ENCODE data around the gene LSM14A.
A peak's percentile ranks its signal among the peaks of the same experiment; 100 is the strongest.
"Not testable (repeated sequence)": the region's sequence is repeated elsewhere in the genome, so short reads cannot be mapped to it uniquely, and the experiment has no call there.

LSM14A gene

DNA sequence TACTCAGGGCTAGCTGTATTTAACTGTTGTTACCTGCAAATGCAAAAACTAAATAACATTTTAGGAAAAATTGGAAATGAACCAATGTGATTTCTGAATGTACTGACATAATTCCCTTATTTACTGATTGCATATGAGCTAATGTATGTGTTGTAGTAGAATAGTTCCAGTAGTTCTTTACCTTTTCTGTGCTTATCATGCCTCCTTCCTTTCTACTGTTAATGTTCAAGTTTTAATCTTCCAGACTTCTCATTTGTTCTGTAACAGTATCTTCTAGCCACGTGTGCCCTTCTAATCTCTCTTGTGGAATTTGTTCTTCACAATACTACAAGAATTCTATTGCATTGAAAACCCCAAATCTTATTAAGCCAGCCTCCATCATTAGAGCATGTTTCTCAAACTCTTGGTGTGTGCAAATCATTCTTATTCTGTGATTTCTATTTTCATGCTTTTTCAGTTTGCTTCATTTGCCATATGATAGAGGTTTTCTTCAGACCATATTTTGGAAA lies 17.7 kb downstream of the LSM14A start:
- no peak for DNase-seq (ENCODE audit: low read depth)

- no peak for DNase-seq (ENCODE audit: low read depth)
Observed at GRCh38 chr19:34191355-34191962, 19.2 kb downstream of the LSM14A start.

- DNase-seq (ENCODE audit: low read depth) = no peak
Observed at GRCh38 chr19:34193439-34193838, 21.1 kb downstream of the LSM14A start.

DNA sequence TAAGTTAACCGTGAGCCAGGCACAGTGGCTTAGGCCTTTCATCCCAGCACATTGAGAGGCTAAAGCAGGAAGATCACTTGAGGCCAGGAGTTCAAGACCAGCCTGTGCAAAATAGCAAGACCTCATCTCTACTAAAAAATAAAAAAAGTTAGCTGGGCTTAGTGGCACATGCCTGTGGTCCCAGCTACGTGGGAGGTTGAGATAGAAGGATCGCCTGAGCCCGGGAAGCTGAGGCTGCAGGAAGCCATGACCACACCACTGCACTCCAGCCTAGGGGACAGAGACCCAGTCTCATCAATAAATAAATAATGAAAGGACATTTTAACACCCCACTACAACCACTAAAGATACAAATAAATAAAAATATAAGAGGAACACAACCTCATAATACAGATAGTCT lies 21.6 kb downstream of the LSM14A start:
- no peak for DNase-seq (ENCODE audit: low read depth)

GRCh38 chr19:34201133-34201532 lies 28.8 kb downstream of the LSM14A start:
- DNase-seq (ENCODE audit: low read depth) = no peak

DNA sequence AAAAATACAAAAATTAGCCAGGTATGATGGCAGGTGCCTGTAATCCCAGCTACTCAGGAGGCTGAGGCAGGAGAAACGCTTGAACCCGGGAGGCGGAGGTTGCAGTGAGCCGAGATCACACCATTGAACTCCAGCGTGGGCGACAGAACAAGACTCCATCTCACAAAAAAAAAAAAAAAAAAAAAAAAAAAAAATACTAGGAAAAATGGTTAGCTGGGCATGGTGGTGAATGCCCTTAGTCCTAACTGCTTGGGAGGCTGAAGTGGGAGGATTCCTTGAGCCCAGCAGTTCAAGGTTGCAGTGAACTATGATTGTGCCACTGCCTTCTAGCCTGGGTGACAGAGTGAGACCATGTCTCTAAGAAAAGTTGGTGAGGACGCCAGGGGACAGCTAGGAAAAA lies 33.0 kb downstream of the LSM14A start:
- DNase-seq (ENCODE audit: low read depth) = not testable (repeated sequence)

DNA sequence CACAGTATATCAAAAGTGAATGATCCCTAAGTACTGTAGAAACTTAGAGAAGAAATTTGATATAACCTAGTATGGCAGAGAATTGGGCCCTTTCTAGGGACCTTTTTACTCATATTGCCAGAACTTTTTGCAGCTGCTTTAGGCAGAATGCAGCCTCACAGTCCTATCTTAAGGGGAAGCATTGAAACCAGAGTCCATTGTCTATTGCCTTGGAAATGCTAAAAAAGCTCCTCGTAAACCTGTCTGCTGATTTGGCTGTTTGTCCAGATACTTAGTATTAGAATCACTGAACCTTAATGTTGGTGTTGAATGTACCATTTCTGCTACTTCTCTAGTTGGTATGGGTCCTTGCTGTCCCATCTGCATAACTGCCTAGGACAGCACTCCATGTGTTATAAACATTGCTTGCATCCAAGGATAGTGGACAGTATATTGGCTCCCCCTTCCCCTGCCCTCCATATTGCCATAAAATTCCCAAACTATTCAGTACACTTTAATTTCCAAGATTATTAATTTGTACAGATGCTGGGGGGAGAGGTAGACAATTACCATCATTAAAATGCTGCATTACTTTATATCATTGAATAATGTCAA lies 36.1 kb downstream of the LSM14A start:
- DNase-seq (ENCODE audit: low read depth) = no peak

- DNase-seq (ENCODE audit: low read depth) = no peak
Observed at GRCh38 chr19:34209726-34210125, 37.4 kb downstream of the LSM14A start.

DNA sequence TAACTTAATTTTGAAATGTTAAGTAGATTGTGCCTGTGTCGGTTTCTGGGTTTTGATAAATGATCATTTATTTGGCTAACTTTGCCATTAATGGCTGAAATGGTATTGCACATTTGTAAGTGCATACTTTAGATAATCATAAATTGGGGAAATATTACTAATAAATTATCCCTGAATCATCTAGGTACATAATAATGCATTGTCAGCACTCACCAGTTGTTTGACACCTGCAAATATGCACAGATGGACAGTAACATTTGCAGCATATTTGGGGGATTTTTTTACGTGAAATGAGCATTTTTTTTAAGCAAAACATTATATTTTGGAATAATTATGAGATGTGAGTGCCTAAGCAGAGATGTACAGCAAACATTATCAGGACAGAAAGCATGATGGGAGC lies 41.0 kb downstream of the LSM14A start:
- DNase-seq (ENCODE audit: low read depth) = no peak

DNA sequence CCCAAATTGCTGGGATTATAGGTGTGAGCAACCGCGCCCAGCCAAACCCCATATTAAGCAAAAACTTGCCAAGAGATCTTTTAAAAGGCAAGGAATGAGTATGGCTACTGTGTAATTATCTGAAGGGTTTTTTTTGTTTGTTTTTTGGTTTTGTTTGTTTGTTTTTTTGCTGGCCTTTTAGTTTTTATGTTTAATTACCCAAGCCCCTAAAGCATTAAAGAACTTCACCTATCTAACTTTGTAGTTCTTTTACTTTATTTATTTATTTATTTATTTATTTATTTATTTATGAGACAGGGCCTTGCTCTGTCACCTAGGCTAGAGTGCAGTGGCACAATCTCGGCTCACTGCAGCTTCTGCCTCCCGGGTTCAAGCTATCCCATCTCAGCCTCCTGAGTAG lies 41.7 kb downstream of the LSM14A start:
- no peak for DNase-seq (ENCODE audit: low read depth)

DNA sequence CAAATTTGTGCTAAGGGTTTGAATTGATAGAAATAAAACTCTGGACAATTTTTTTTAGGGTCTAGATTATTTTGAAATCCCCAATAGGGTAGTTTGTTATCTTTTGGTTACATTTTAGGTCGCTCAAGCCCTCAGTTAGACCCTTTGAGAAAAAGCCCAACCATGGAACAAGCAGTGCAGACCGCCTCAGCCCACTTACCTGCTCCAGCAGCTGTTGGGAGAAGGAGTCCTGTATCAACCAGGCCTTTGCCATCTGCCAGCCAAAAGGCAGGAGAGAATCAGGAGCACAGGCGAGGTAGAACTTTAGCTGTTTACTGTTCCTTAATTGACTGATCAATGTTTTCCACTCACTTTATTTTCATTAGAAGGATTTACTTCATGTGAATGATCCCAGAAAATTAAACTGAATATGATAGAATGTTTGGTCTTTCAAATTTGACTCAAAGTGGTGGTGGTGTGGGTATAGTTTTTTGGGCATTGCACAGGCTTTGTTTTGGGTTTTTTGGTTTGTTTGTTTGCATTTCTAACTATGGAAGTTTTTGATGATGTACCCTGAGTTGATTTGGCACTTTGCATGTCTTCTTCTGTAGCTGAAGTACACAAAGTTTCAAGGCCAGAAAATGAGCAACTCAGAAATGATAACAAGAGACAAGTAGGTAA lies 42.8 kb downstream of the LSM14A start:
- DNase-seq (ENCODE audit: low read depth) = no peak

DNA sequence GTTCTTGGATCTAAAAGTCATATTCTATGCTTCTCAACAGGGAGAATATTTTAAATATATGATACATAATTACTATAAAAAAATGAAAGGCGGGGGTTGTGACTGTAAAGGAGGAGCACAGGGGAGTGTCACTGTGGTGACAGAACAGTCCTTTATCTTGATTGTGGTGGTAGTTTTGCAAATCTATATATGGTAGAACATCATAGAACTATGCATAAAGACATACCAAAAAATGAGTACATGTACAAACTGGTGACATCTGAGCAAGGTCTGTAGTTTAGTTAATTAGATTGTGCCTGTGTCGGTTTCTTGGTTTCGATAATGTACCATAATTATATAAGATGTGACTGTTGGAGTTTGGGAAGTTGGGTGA lies 43.3 kb downstream of the LSM14A start:
- DNase-seq (ENCODE audit: low read depth) = no peak

DNA sequence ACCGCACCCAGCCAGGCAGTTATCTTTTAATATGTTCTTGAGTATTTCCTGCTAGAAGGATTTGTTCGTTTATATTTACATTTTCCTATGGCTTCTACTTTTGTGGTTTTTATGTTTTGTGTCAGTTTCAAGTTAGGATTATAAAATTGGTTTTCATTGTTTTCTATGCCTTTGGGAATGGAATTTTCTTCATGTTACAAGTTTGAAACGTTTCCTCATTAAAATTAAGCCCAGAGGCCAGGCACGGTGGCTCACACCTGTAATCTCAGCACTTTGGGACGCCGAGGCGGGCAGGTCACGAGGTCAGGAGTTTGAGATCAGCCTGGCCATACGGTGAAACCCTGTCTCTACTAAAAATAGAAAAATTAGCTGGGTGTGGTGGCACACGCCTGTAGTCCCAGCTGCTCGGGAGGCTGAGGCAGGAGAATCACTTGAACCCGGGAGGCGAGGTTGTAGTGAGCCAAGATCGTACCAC lies 44.5 kb downstream of the LSM14A start:
- not testable (repeated sequence) for DNase-seq (ENCODE audit: low read depth)

- DNase-seq (ENCODE audit: low read depth) = peak; percentile 96
Observed at GRCh38 chr19:34217952-34218817, 45.9 kb downstream of the LSM14A start.

DNA sequence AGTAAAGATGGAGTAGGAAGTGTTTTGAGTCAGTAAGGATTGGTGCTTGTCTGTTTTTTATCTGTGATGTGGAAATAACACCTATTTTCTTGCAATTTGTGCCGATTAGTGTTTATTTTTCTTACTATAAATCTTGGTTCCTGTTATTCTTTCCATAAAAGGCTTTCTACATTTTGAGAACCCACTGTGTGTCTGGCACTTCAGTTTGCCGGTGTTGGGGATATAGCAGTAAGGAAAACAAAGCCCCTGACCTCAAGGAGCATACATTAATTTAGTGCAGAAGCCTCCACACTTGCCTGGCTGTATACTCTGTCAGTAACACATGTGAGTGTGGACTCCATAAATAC lies 46.5 kb downstream of the LSM14A start:
- DNase-seq (ENCODE audit: low read depth) = no peak

DNA sequence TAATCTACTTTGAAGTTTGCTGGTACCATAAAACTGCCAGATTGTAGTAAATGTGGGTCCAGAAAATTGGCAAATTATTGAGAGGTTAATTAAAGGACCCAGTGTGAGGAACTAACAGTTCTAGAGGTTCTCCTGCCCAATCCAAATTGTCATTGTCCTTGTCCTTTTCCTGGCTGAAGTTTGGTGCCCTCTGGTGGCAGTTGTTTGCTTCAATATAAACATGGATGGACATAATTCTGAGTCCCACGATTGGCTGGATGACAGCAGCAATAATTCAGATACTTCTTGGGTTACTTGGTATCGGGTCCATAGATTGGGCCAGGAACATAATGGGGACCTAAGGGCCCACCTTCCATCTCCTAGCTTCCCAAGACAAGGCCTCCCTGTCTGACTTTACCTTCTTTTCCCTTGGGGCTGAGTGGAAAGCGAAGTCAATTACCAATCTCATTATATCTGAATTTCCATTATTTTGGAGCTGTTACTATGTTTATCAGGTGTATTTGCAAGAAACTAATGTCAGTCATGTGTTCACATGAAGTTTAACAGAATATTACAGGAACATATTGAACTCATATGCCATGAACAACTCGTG lies 48.3 kb downstream of the LSM14A start:
- no peak for DNase-seq (ENCODE audit: low read depth)

GRCh38 chr19:34222386-34222785 lies 50.1 kb downstream of the LSM14A start:
- DNase-seq (ENCODE audit: low read depth) = no peak

- no peak for DNase-seq (ENCODE audit: low read depth)
Observed at GRCh38 chr19:34224996-34225658, 52.8 kb downstream of the LSM14A start.

GRCh38 chr19:34225659-34226015 lies 53.3 kb downstream of the LSM14A start:
- no peak for DNase-seq (ENCODE audit: low read depth)

- DNase-seq (ENCODE audit: low read depth) = no peak
Observed at GRCh38 chr19:34226036-34226435, 53.7 kb downstream of the LSM14A start.

DNA sequence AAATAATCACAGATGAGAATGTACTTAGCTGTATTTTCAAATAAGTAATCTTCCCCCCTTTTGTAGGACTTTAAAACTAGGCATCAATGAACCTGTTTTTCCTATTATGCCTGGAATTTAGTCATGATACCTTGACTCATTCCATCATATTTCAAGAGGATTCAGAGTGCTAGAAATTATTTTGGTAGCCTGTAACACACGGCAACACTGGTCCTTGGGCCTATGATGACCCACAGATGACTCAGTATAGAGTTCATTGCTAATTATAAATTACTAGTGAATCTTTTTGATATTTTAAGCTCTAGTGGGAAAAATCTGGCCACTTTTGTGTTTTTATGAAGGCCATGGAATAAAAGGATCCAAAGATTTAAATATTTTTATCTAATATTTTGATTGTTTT lies 56.0 kb downstream of the LSM14A start:
- no peak for DNase-seq (ENCODE audit: low read depth)

GRCh38 chr19:34228762-34229161 lies 56.5 kb downstream of the LSM14A start:
- no peak for DNase-seq (ENCODE audit: low read depth)

Data from GM04503 (cell line).